GM20431 (cell line): Measurements from ENCODE around the gene PROSER3.

Experiments used
- in situ Hi-C: fragments of 300-500 bp; cut with MseI, MboI; formaldehyde crosslinking; loops from one replicate; pipeline ENCODE4 v1.15.0; 2020; ENCODE audit warnings: low sequenced_read_pairs; ENCODE audit not compliant: unreplicated experiment

Gene PROSER3

GRCh38 chr19:35812220-35813042 lies 54.5 kb downstream of the PROSER3 start, which contains the start of gene PRODH2:
Gene PRODH2, minus strand, starts transcription at chr19:35812845. Its CDS starts 40 bp downstream, at chr19:35812805.
- in situ Hi-C loops: no loop called here

GRCh38 chr19:35813043-35813890 lies 55.3 kb downstream of the PROSER3 start:
- in situ Hi-C loops: no loop called here

GRCh38 chr19:35816262-35816661 lies 58.3 kb downstream of the PROSER3 start:
- in situ Hi-C loops: no loop called here

GRCh38 chr19:35816846-35817245 lies 58.9 kb downstream of the PROSER3 start:
- in situ Hi-C loops: no loop called here

GRCh38 chr19:35818445-35818844 lies 60.5 kb downstream of the PROSER3 start:
- in situ Hi-C loops: no loop called here
